ENCODE measurements around the gene PRRT1B. TPM values are rescaled to one million over a fixed set of nuclear protein-coding genes. Genes with fewer than 3 reads are reported as not detected.
"Not testable (repeated sequence)": the region's sequence is repeated elsewhere in the genome, so short reads cannot be mapped to it uniquely, and the experiment has no call there.

PRRT1B gene
- polyA plus RNA-seq, 1 donor: 2.0 TPM

- H3K36me3 ChIP-seq (ENCODE audit: control insufficient read depth, insufficient read depth, low read length): peaks cover 72% of the 10 kb centered on the region
- H3K4me3 ChIP-seq (ENCODE audit: low read length): no peak overlapping the region
- H3K27me3 ChIP-seq (ENCODE audit: control insufficient read depth, insufficient read depth, low read length): no peaks in the 10 kb centered on the region
- no peaks in the 10 kb centered on the region for H3K4me1 ChIP-seq (ENCODE audit: control insufficient read depth, insufficient read depth, low read length)
- no peaks in the 10 kb centered on the region for H3K9me3 ChIP-seq (ENCODE audit: control insufficient read depth, low read depth, low read length)
- WGBS (ENCODE audit: insufficient coverage, low lambda C conversion rate): 100% methylated on average over 1 of the region's 7 CpGs
- no peak overlapping the region for H3K27ac ChIP-seq (ENCODE audit: low read length)
- DNase-seq: no peak
Observed at GRCh38 chr9:131511416-131511815, 33.9 kb upstream of the PRRT1B start.

DNA sequence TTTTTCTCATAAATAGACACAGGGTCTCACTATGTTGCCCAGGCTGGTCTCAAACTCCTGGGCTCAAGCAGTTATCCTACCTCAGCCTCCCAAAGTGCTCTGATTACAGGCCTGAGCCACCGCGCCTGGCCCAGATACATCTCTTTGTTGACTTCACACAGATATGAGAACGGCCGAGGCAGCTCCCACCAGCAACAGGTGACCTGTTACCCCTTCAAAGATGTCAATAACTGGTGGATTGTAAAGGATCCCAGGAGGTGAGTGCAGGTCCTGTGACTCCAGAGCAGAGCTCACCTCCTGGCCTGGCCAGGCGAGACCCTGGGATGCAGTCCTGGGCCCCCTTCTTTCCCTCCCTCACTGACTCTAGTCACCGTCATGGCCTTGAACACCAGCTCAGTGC is 33.4 kb upstream of the PRRT1B start:
- Histone ChIP-seq H3K36me3 (ENCODE audit: control insufficient read depth, insufficient read depth, low read length) (peaks cover 77% of the 10 kb centered on the region), H3K27ac (ENCODE audit: low read length) (no peak overlapping the region), H3K4me1 (ENCODE audit: control insufficient read depth, insufficient read depth, low read length) (no peaks in the 10 kb centered on the region), H3K4me3 (ENCODE audit: low read length) (no peak overlapping the region), H3K9me3 (ENCODE audit: control insufficient read depth, low read depth, low read length) (no peaks in the 10 kb centered on the region), H3K27me3 (ENCODE audit: control insufficient read depth, insufficient read depth, low read length) (no peaks in the 10 kb centered on the region)
- no CpG with 5 or more reads among the region's 6 CpGs for WGBS (ENCODE audit: insufficient coverage, low lambda C conversion rate)
- no peak for DNase-seq

GRCh38 chr9:131513177-131513576 is 32.1 kb upstream of the PRRT1B start:
- Histone ChIP-seq H3K4me1 (ENCODE audit: control insufficient read depth, insufficient read depth, low read length) (no peaks in the 10 kb centered on the region), H3K27me3 (ENCODE audit: control insufficient read depth, insufficient read depth, low read length) (no peaks in the 10 kb centered on the region), H3K27ac (ENCODE audit: low read length) (no peak overlapping the region), H3K36me3 (ENCODE audit: control insufficient read depth, insufficient read depth, low read length) (peaks cover 80% of the 10 kb centered on the region), H3K4me3 (ENCODE audit: low read length) (no peak overlapping the region), H3K9me3 (ENCODE audit: control insufficient read depth, low read depth, low read length) (no peaks in the 10 kb centered on the region)
- 80% methylated on average over 1 of the region's 15 CpGs for WGBS (ENCODE audit: insufficient coverage, low lambda C conversion rate)
- no peak for DNase-seq

DNA sequence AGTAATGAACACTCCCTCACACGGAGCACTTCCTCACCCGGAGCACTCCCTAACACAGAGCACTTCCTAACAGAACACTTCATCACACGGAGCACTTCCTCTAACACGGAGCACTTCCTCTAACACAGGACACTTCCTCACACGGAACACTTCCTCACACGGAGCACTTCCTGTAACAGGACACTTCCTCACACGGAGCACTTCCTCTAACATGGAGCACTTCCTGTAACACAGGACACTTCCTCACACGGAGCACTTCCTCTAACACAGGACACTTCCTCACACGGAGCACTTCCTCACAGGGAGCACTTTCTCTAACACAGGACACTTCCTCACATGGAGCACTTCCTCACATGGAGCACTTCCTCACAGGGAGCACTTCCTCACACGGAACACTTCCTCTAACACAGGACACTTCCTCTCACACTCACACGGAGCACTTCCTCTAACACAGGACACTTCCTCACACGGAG is 29.7 kb upstream of the PRRT1B start:
- H3K4me3 ChIP-seq (ENCODE audit: low read length); H3K9me3 ChIP-seq (ENCODE audit: control insufficient read depth, low read depth, low read length); DNase-seq; H3K4me1 ChIP-seq (ENCODE audit: control insufficient read depth, insufficient read depth, low read length); H3K27me3 ChIP-seq (ENCODE audit: control insufficient read depth, insufficient read depth, low read length); H3K27ac ChIP-seq (ENCODE audit: low read length): not testable (repeated sequence)
- WGBS (ENCODE audit: insufficient coverage, low lambda C conversion rate): no CpG with 5 or more reads among the region's 12 CpGs
- H3K36me3 ChIP-seq (ENCODE audit: control insufficient read depth, insufficient read depth, low read length): peaks cover 93% of the 10 kb centered on the region

GRCh38 chr9:131516100-131516499 is 29.2 kb upstream of the PRRT1B start:
- WGBS (ENCODE audit: insufficient coverage, low lambda C conversion rate): no CpG with 5 or more reads among the region's 15 CpGs
- DNase-seq: no peak
- Histone ChIP-seq H3K4me1 (ENCODE audit: control insufficient read depth, insufficient read depth, low read length) (no peaks in the 10 kb centered on the region), H3K27me3 (ENCODE audit: control insufficient read depth, insufficient read depth, low read length) (no peaks in the 10 kb centered on the region), H3K27ac (ENCODE audit: low read length) (no peak overlapping the region), H3K9me3 (ENCODE audit: control insufficient read depth, low read depth, low read length) (no peaks in the 10 kb centered on the region), H3K36me3 (ENCODE audit: control insufficient read depth, insufficient read depth, low read length) (peaks cover 90% of the 10 kb centered on the region), H3K4me3 (ENCODE audit: low read length) (no peak overlapping the region)

GRCh38 chr9:131516930-131517329 is 28.4 kb upstream of the PRRT1B start:
- no peak for DNase-seq
- H3K27ac ChIP-seq (ENCODE audit: low read length): no peak overlapping the region
- H3K4me3 ChIP-seq (ENCODE audit: low read length): no peak overlapping the region
- no CpG with 5 or more reads among the region's 9 CpGs for WGBS (ENCODE audit: insufficient coverage, low lambda C conversion rate)
- H3K4me1 ChIP-seq (ENCODE audit: control insufficient read depth, insufficient read depth, low read length): no peaks in the 10 kb centered on the region
- H3K27me3 ChIP-seq (ENCODE audit: control insufficient read depth, insufficient read depth, low read length): no peaks in the 10 kb centered on the region
- no peaks in the 10 kb centered on the region for H3K9me3 ChIP-seq (ENCODE audit: control insufficient read depth, low read depth, low read length)
- peaks cover 90% of the 10 kb centered on the region for H3K36me3 ChIP-seq (ENCODE audit: control insufficient read depth, insufficient read depth, low read length)

DNA sequence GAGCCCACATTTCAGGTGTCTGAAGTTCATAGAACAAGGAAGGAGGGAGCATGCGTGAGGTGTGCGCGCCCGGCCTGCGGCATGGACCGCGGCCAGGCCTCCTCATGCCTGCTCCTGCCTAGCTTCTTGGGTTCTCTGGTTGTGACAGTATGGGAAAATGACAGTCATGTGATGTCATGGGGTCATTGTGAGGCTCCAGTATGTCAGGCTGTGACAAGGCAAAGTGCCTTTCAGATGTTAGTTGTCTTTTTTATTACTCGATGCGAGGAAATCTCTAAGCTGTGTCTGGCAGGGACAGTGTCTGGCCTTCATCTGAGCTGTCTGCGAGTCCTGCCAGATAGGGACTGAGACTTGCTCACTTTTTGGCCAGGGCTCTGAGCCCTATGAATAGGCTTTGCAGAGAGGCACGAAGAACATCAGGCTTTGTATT is 27.5 kb upstream of the PRRT1B start:
- no peaks in the 10 kb centered on the region for H3K4me1 ChIP-seq (ENCODE audit: control insufficient read depth, insufficient read depth, low read length)
- WGBS (ENCODE audit: insufficient coverage, low lambda C conversion rate): no CpG with 5 or more reads among the region's 11 CpGs
- no peak overlapping the region for H3K27ac ChIP-seq (ENCODE audit: low read length)
- no peak for DNase-seq
- no peaks in the 10 kb centered on the region for H3K27me3 ChIP-seq (ENCODE audit: control insufficient read depth, insufficient read depth, low read length)
- H3K36me3 ChIP-seq (ENCODE audit: control insufficient read depth, insufficient read depth, low read length): peaks cover 92% of the 10 kb centered on the region
- no peaks in the 10 kb centered on the region for H3K9me3 ChIP-seq (ENCODE audit: control insufficient read depth, low read depth, low read length)
- H3K4me3 ChIP-seq (ENCODE audit: low read length): no peak overlapping the region

GRCh38 chr9:131518553-131518952 is 26.8 kb upstream of the PRRT1B start:
- no CpG with 5 or more reads among the region's 20 CpGs for WGBS (ENCODE audit: insufficient coverage, low lambda C conversion rate)
- no peak for DNase-seq
- Histone ChIP-seq H3K9me3 (ENCODE audit: control insufficient read depth, low read depth, low read length) (no peaks in the 10 kb centered on the region), H3K4me1 (ENCODE audit: control insufficient read depth, insufficient read depth, low read length) (no peaks in the 10 kb centered on the region), H3K4me3 (ENCODE audit: low read length) (no peak overlapping the region), H3K27ac (ENCODE audit: low read length) (no peak overlapping the region), H3K36me3 (ENCODE audit: control insufficient read depth, insufficient read depth, low read length) (peaks cover 92% of the 10 kb centered on the region), H3K27me3 (ENCODE audit: control insufficient read depth, insufficient read depth, low read length) (no peaks in the 10 kb centered on the region)

GRCh38 chr9:131520503-131520902 is 24.8 kb upstream of the PRRT1B start:
- no CpG with 5 or more reads among the region's 16 CpGs for WGBS (ENCODE audit: insufficient coverage, low lambda C conversion rate)
- no peak for DNase-seq
- H3K27ac ChIP-seq (ENCODE audit: low read length): no peak overlapping the region
- H3K36me3 ChIP-seq (ENCODE audit: control insufficient read depth, insufficient read depth, low read length): peaks cover 95% of the 10 kb centered on the region
- H3K27me3 ChIP-seq (ENCODE audit: control insufficient read depth, insufficient read depth, low read length): no peaks in the 10 kb centered on the region
- H3K4me1 ChIP-seq (ENCODE audit: control insufficient read depth, insufficient read depth, low read length): no peaks in the 10 kb centered on the region
- H3K9me3 ChIP-seq (ENCODE audit: control insufficient read depth, low read depth, low read length): no peaks in the 10 kb centered on the region
- no peak overlapping the region for H3K4me3 ChIP-seq (ENCODE audit: low read length)

GRCh38 chr9:131521203-131521602 is 24.1 kb upstream of the PRRT1B start:
- H3K36me3 ChIP-seq (ENCODE audit: control insufficient read depth, insufficient read depth, low read length): peaks cover 95% of the 10 kb centered on the region
- no peaks in the 10 kb centered on the region for H3K9me3 ChIP-seq (ENCODE audit: control insufficient read depth, low read depth, low read length)
- H3K27me3 ChIP-seq (ENCODE audit: control insufficient read depth, insufficient read depth, low read length): no peaks in the 10 kb centered on the region
- H3K4me3 ChIP-seq (ENCODE audit: low read length): no peak overlapping the region
- no peaks in the 10 kb centered on the region for H3K4me1 ChIP-seq (ENCODE audit: control insufficient read depth, insufficient read depth, low read length)
- H3K27ac ChIP-seq (ENCODE audit: low read length): no peak overlapping the region
- WGBS (ENCODE audit: insufficient coverage, low lambda C conversion rate): 100% methylated on average over 1 of the region's 10 CpGs
- DNase-seq: no peak

- Histone ChIP-seq H3K36me3 (ENCODE audit: control insufficient read depth, insufficient read depth, low read length) (peaks cover 95% of the 10 kb centered on the region), H3K27ac (ENCODE audit: low read length) (no peak overlapping the region), H3K4me1 (ENCODE audit: control insufficient read depth, insufficient read depth, low read length) (no peaks in the 10 kb centered on the region), H3K27me3 (ENCODE audit: control insufficient read depth, insufficient read depth, low read length) (no peaks in the 10 kb centered on the region), H3K9me3 (ENCODE audit: control insufficient read depth, low read depth, low read length) (no peaks in the 10 kb centered on the region), H3K4me3 (ENCODE audit: low read length) (no peak overlapping the region)
- WGBS (ENCODE audit: insufficient coverage, low lambda C conversion rate): no CpG with 5 or more reads among the region's 13 CpGs
- no peak for DNase-seq
Observed at GRCh38 chr9:131521822-131522221, 23.5 kb upstream of the PRRT1B start.

Data from large intestine (tissue), 3 donors.